ENCODE measurements around the gene CEP170.
A peak's percentile ranks its signal among the peaks of the same experiment; 100 is the strongest.

The CEP170 gene

DNA sequence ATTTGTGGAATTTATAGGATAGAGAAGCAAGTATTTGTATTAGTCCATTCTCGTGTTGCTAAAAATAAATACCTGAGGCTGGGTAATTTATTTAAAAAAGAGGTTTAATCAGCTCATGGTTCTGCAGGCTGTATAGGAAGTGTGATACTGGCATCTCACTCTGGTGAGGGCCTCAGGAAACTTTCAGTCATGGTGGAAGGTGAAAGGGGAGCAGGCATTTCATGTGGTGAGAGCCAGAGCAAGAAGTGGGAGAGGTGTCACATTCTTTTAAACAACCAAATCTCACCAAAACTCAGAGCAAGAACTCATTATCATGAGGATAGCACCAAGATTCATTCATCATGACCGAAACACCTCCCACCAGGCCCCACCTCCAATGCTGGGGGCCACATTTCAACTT lies 18.9 kb upstream of the CEP170 start:
- H3K9me3 ChIP-seq (ENCODE audit: control insufficient read depth, insufficient read depth, low read length) = no peaks in the 10 kb centered on the region
- peaks cover 11% of the 10 kb centered on the region for H3K4me1 ChIP-seq (ENCODE audit: insufficient read depth, low read length)
- H3K9ac ChIP-seq (ENCODE audit: low read depth, low read length) = no peak overlapping the region
- H3K36me3 ChIP-seq (ENCODE audit: insufficient read depth, low read length) = no peaks in the 10 kb centered on the region; the same call in 1 of the 2 replicates

DNA sequence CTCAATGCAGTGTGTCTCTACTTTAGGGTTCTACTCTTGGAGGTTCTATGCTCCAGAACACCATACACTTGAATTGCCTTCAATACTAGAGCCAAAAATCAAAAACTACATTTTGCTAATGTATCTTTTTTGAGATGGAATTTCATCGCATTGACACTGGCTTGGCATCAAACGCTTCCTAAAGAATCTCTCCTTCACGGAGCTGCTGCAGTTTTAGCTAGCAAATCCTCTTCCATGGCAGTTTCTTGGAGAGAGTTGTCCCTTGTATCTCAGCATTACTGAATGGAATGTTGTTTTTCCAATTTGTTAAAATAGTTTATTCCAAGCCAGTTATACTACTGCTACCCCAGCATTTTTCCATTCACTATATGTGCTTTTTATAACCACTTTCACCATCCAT lies 18.4 kb upstream of the CEP170 start:
- Histone ChIP-seq H3K9ac (ENCODE audit: low read depth, low read length) (no peak overlapping the region), H3K36me3 (ENCODE audit: insufficient read depth, low read length) (no peaks in the 10 kb centered on the region; the same call in 1 of the 2 replicates), H3K4me1 (ENCODE audit: insufficient read depth, low read length) (peaks cover 13% of the 10 kb centered on the region), H3K9me3 (ENCODE audit: control insufficient read depth, insufficient read depth, low read length) (no peaks in the 10 kb centered on the region)

DNA sequence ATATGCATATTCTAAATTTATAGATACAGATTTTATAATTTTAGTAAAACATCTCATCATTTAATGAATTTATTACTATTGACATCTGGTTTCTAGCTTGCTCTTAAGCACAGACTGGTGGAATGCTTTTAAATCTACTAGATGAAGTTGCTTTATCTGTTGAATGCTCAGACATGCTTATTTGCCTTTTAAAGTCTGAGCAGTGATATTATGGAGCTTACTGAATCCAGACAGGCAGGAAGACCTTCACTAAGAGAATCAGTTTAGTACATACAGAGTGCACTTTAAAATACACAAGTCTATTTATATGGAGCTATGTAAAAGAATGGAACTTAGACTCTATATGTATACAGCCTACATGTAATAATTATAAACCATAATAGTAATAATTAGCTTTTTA lies 17.3 kb upstream of the CEP170 start:
- no peaks in the 10 kb centered on the region for H3K9me3 ChIP-seq (ENCODE audit: control insufficient read depth, insufficient read depth, low read length)
- no peak overlapping the region for H3K9ac ChIP-seq (ENCODE audit: low read depth, low read length)
- H3K4me1 ChIP-seq (ENCODE audit: insufficient read depth, low read length) = peaks cover 13% of the 10 kb centered on the region
- no peaks in the 10 kb centered on the region; the same call in 1 of the 2 replicates for H3K36me3 ChIP-seq (ENCODE audit: insufficient read depth, low read length)

DNA sequence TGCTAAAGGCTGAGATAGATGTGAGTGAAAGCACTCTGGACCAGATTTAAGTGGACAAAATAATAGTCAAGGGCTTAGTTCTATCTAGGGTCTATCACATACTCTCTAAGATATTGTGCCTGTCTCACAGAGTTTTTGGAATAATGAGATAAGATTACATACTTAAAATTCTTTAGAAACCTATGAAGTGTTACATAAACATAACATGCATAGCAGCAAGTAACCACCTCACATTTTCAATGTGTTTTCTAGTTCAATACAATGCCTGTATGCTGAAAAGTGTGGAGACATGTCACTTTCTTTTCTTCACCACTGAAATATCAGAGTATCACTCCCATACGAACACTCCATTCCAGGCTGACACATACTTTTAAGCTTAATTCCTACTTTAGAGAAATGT lies 16.9 kb upstream of the CEP170 start:
- Histone ChIP-seq H3K9me3 (ENCODE audit: control insufficient read depth, insufficient read depth, low read length) (no peaks in the 10 kb centered on the region), H3K9ac (ENCODE audit: low read depth, low read length) (no peak overlapping the region), H3K4me1 (ENCODE audit: insufficient read depth, low read length) (peaks cover 13% of the 10 kb centered on the region), H3K36me3 (ENCODE audit: insufficient read depth, low read length) (no peaks in the 10 kb centered on the region; the same call in 1 of the 2 replicates)

DNA sequence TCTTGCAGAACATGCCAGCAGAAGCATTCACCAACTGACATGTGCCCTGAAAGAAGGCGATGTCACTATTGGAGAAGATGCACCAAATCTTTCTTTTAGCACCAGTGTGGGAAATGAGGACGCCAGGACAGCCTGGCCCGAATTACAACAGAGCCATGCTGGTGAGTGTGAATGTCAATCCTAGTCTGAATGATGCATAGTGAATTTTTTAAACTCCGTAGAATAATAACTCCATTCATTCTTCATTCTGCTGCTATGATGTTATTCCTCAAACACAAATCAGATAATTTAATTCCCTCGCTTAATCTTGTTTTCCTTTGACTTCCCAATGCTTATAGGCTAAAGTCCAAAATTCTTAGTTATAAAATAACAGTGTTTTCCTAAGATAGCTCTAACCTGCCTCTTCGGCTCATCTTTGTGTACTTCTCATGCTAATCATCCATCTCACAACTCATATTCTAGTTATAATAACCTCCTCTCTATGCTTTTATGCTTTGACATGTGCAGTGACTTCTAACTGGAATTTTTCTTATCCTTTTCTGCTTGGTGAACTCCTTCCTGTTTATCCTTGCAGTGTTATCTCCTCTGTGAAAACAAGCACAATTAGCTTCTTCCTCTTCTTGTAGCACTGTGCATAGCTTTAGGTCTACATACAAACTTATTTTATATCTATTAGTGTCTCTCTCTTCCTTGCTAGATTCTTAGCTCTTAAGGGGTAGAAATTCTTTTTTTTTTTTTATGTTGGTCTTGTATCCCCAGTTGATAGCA lies 15.2 kb upstream of the CEP170 start:
- Histone ChIP-seq H3K9ac (ENCODE audit: low read depth, low read length) (no peak overlapping the region), H3K4me1 (ENCODE audit: insufficient read depth, low read length) (peaks cover 13% of the 10 kb centered on the region), H3K9me3 (ENCODE audit: control insufficient read depth, insufficient read depth, low read length) (no peaks in the 10 kb centered on the region), H3K36me3 (ENCODE audit: insufficient read depth, low read length) (no peaks in the 10 kb centered on the region; the same call in 1 of the 2 replicates)

DNA sequence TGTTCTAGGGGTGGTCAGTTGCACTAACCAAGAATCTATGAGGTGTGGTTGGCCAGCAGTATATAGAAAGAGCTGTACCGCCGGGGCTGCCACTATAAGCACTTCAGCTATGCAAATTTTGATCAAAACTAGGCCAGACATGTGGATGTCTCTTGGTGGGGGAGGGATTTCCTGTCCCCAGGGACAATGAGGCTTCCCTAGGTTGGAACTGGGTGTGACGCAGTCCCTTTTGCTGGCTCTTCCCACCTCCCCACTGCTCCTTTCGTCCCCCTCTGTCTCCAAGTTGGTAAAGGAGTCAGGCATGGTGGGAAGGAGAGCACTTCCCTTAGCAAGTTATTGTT lies 14.3 kb upstream of the CEP170 start:
- Histone ChIP-seq H3K9ac (ENCODE audit: low read depth, low read length) (peak overlapping the region; percentile 1; the same call in 1 of the 2 replicates), H3K9me3 (ENCODE audit: control insufficient read depth, insufficient read depth, low read length) (no peaks in the 10 kb centered on the region), H3K36me3 (ENCODE audit: insufficient read depth, low read length) (no peaks in the 10 kb centered on the region; the same call in 1 of the 2 replicates), H3K4me1 (ENCODE audit: insufficient read depth, low read length) (peaks cover 13% of the 10 kb centered on the region)

DNA sequence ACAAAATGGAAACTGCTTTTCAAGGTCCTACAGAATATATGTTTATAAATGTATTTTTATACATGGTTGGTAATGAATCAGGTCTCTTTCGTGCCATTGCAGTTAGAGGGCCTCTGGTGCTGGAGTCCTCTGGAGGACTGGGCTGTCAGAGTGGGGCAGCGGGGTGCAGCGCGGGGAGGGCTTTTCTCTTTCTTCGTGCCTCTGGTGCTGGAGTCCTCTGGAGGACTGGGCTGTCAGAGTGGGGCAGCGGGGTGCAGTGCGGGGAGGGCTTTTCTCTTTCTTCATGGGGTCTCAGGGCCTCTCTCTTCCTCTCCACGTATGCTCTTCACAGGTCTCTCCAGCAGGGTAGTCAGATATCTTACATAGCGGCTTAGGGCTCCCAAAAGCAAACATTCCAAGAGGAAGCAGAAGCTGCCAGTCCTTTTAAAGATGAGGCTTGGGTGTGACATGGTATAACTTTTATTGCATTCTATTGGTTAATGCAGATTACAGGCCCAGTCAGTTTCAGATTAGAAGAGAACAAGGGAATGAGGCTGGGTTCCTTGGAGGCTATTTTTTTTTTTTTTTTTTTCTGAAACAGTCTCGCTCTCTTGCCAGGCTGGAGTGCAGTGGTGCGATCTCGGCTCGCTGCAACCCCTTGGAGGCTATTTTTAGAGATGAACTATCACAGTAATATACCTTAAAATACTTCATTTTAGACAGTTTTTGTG lies 13.8 kb upstream of the CEP170 start:
- Histone ChIP-seq H3K4me1 (ENCODE audit: insufficient read depth, low read length) (peaks cover 13% of the 10 kb centered on the region), H3K9ac (ENCODE audit: low read depth, low read length) (peak overlapping the region; percentile 1; the same call in 1 of the 2 replicates), H3K36me3 (ENCODE audit: insufficient read depth, low read length) (no peaks in the 10 kb centered on the region; the same call in 1 of the 2 replicates), H3K9me3 (ENCODE audit: control insufficient read depth, insufficient read depth, low read length) (no peaks in the 10 kb centered on the region)

DNA sequence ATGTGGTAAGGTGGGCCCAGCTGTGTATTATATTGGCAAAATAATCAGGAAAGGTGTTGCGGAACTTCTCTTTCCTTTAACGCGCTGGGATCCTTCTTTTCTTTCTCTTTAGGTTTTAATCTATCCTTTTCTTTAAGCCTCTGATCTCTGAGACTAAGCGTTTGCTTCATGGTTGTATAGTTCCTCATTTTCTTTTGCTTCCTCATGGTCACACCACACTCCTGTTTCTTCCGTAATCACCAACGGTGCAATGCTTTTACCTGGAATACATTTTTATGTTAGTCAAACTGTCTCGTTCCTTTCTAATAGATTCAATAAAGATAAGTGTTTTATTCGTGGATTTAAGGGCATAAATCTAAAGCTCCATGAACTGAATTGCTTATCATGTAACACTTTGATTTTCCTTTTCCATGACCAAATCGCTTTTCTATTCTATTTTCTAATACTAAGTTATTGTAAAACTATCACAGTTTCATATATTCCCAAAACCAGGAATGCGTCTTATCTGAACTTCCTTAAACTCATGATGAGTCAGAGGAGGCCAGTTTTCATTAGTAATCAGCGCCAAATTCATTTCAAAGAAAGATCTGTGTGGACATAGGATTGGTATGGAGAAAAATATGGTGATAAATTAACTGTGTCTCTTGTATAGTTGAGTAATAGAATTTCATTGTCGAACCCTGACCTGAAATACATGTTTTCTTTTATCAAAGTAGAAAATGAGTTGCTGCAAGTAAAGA lies 13.0 kb upstream of the CEP170 start:
- Histone ChIP-seq H3K4me1 (ENCODE audit: insufficient read depth, low read length) (peaks cover 13% of the 10 kb centered on the region), H3K9ac (ENCODE audit: low read depth, low read length) (no peak overlapping the region), H3K36me3 (ENCODE audit: insufficient read depth, low read length) (no peaks in the 10 kb centered on the region; the same call in 1 of the 2 replicates), H3K9me3 (ENCODE audit: control insufficient read depth, insufficient read depth, low read length) (no peaks in the 10 kb centered on the region)

DNA sequence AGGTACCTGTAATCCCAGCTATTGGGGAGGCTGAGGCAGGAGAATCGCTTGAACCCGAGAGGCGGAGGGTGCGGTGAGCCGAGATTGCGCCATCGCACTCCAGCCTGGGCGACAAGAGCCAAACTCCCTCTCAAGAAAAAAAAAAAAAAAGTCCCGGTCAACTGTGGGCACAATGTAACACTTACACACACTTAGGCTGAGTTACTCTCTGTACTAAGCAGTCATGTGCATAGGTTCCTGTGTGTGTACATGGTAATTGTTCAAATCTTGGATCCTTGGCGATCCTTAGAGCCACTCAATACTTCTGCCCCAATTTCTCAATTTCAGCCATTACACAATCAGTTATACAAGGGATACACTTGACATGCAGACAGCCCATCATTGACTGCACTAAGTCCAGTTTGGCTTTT lies 12.4 kb upstream of the CEP170 start:
- Histone ChIP-seq H3K36me3 (ENCODE audit: insufficient read depth, low read length) (no peaks in the 10 kb centered on the region; the same call in 1 of the 2 replicates), H3K9me3 (ENCODE audit: control insufficient read depth, insufficient read depth, low read length) (no peaks in the 10 kb centered on the region), H3K9ac (ENCODE audit: low read depth, low read length) (no peak overlapping the region), H3K4me1 (ENCODE audit: insufficient read depth, low read length) (peaks cover 13% of the 10 kb centered on the region)

DNA sequence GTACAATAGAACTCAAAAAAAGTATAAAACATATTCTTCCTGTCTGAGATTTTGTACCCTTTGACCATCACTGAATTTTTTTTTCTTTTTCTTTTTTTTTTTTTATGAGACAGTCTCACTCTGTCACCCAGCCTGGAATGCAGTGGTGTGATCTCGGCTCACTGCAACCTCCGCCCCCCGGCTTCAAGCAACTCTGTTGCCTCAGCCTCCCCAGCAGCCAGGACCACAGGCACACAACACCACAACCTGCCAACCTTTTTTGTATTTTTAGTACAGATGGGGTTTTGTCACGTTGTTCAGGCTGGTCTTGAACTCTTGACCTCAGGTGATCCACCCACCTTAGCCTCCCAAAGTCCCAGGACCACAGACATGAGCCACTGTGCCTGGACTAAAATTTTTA lies 11.2 kb upstream of the CEP170 start:
- no peak overlapping the region for H3K9ac ChIP-seq (ENCODE audit: low read depth, low read length)

DNA sequence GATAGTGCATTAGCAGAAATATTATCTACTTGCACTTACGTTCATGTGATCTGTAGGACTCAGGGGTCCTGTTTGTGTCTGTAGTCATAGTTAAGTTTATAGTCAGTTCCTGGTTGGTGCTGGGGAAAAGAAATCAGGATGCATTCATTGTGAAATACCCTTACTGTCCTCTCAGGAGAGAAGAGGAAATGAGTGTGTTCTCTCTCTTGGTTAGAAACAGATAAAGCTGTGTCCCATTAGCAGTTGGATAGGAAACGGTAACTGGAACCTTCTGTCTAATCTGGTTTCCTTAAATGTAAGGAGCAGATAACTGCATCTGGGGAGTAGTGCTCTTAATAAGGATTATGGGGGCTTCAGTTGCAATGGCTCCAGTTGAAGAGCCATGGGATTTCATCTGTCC lies 9.6 kb upstream of the CEP170 start:
- Histone ChIP-seq H3K36me3 (ENCODE audit: insufficient read depth, low read length) (no peaks in the 10 kb centered on the region), H3K9ac (ENCODE audit: low read depth, low read length) (no peak overlapping the region), H3K4me1 (ENCODE audit: insufficient read depth, low read length) (peaks cover 10% of the 10 kb centered on the region), H3K9me3 (ENCODE audit: control insufficient read depth, insufficient read depth, low read length) (no peaks in the 10 kb centered on the region)

More for the DNA sequence above, 11.2 kb upstream of the CEP170 start:
- Histone ChIP-seq H3K4me1 (ENCODE audit: insufficient read depth, low read length) (peaks cover 13% of the 10 kb centered on the region), H3K9me3 (ENCODE audit: control insufficient read depth, insufficient read depth, low read length) (no peaks in the 10 kb centered on the region), H3K36me3 (ENCODE audit: insufficient read depth, low read length) (no peaks in the 10 kb centered on the region; the same call in 1 of the 2 replicates)

DNA sequence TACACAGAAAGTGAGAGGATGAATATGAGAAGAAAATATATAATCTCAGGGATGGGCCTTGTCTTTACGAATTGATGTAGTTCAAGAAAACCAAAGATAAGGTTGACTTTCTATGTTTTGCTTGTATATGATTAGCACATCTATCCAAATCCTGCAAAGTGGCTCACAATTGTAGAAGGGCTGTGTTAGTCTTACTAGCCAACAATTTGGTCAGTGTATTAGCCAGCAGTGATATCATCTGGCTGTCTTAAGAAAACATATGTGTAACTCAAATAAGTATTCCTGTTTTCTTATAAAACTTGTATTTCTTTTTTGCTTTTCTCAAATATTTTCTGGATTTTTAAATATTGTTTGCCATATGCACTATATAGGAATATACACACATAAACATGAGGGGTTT lies 6.3 kb upstream of the CEP170 start:
- Histone ChIP-seq H3K9me3 (ENCODE audit: control insufficient read depth, insufficient read depth, low read length) (no peaks in the 10 kb centered on the region), H3K9ac (ENCODE audit: low read depth, low read length) (no peak overlapping the region), H3K4me1 (ENCODE audit: insufficient read depth, low read length) (no peaks in the 10 kb centered on the region), H3K36me3 (ENCODE audit: insufficient read depth, low read length) (no peaks in the 10 kb centered on the region)

DNA sequence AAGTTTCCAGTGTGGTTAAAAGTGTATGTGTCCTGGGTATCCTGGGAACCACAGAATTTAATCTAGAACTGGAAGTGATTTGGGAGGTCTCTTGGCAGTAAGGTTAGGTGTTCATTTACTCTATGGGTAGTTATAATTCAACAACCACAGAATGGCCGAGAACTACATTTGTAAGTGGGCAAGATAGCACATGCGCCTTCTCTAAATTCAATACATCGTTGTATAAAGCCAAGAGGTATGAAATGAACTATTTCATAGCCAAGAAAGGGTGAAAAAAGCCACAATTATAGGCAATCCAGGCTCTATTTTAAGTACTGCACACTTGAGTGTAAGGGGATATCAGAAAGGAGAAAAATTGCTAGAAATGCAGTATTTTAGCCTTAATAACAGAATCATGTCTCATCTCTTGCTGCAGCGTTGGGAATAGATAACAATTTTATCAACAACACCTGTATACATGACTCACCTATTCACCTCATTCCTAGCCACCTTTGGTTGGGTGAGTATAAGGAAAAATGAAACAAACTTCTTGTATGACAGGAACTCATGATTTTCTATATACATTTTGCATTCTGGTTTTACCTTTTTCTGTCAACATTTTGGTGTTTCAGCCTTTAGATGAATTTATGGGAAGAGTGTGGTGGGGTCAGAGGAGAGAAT lies 5.3 kb upstream of the CEP170 start:
- no peaks in the 10 kb centered on the region for H3K4me1 ChIP-seq (ENCODE audit: insufficient read depth, low read length)
- H3K36me3 ChIP-seq (ENCODE audit: insufficient read depth, low read length) = no peaks in the 10 kb centered on the region
- H3K9me3 ChIP-seq (ENCODE audit: control insufficient read depth, insufficient read depth, low read length) = no peaks in the 10 kb centered on the region
- no peak overlapping the region for H3K9ac ChIP-seq (ENCODE audit: low read depth, low read length)

DNA sequence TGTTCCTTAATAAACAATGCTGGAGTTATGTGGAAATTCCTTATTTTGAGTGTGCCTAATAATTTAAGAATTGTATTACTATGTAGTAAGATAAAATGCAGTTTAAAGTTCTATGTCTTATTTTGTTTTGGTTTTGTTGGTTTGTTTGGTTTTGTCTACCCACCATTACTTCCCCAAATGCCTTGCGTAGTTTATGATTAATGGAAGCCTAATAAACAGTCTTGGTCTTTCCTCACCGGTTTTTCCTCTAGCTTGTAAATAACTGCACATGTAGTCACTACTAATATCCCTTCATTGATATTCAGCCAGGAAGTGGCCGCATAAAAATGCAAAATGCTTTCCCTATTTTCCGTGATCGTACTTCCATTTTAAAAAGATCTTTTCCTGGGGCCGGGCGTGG lies 3.6 kb upstream of the CEP170 start:
- H3K9ac ChIP-seq (ENCODE audit: low read depth, low read length) = no peak overlapping the region
- no peaks in the 10 kb centered on the region for H3K36me3 ChIP-seq (ENCODE audit: insufficient read depth, low read length)
- no peaks in the 10 kb centered on the region for H3K4me1 ChIP-seq (ENCODE audit: insufficient read depth, low read length)
- no peaks in the 10 kb centered on the region for H3K9me3 ChIP-seq (ENCODE audit: control insufficient read depth, insufficient read depth, low read length)

All from ES-I3 (cell line).